PC-3 (cell line): Measurements from ENCODE around the gene HNRNPL. TPM values are rescaled to one million over a fixed set of nuclear protein-coding genes. Genes with fewer than 3 reads are reported as not detected.

Source experiments
- ATAC-seq: fragments of 200-7000 bp; cut with Tn5 transposase; 2 replicates; pipeline ENCODE4 v1.9.1; 2020; ENCODE audit warnings: mild to moderate bottlenecking, moderate library complexity
- BruUV-seq: library from RNA; stranded (reverse); fragments of 400-500 nt; replicated peaks from 2 replicates; lab custom pipeline; 2021; lab: Mats Ljungman, UMichigan
- CTCF ChIA-PET: fragments of 300-600 bp; sonication (Branson Sonifier 250); formaldehyde crosslinking; loops from one replicate; lab custom pipeline; 2022; ENCODE audit warnings: antibody characterized with exemption; lab: Charles Lee
- POLR2A ChIA-PET: fragments of 300-600 bp; sonication (Branson Sonifier 250); formaldehyde crosslinking; loops from one replicate; lab custom pipeline; 2022; ENCODE audit warnings: antibody characterized with exemption; ENCODE audit not compliant: unreplicated experiment; lab: Charles Lee
- DNase-seq: peaks from one replicate; pipeline ENCODE4 v3.0.0-alpha.2; 2015
- H2AFZ ChIP-seq: fragments of 300-600 bp; sonication (generic); 2 replicates; pipeline ENCODE4 v1.6.0; 2016; ENCODE audit warnings: antibody characterized with exemption, low read length
- H3F3A ChIP-seq: fragments of 300-600 bp; sonication (generic); one replicate; pipeline ENCODE4 v1.6.0; 2017; ENCODE audit warnings: antibody characterized with exemption, low read length, control low read depth, mild to moderate bottlenecking; ENCODE audit not compliant: unreplicated experiment
- H3K27ac ChIP-seq: fragments of 300-600 bp; sonication (generic); 2 replicates; pipeline ENCODE4 v1.5.1; 2016; ENCODE audit warnings: mild to moderate bottlenecking, low read length
- H3K27me3 ChIP-seq: fragments of 300-600 bp; sonication (generic); 2 replicates; pipeline ENCODE4 v1.6.1; 2016; ENCODE audit warnings: low read length, mixed read lengths
- H3K36me3 ChIP-seq: fragments of 300-600 bp; sonication (generic); 2 replicates; pipeline ENCODE4 v1.6.1; 2016; ENCODE audit warnings: low read depth, mixed run types, low read length, mixed read lengths
- H3K4me1 ChIP-seq: fragments of 300-600 bp; sonication (generic); 2 replicates; pipeline ENCODE4 v1.5.1; 2016; ENCODE audit warnings: low read length; ENCODE audit not compliant: insufficient read depth
- H3K4me2 ChIP-seq: fragments of 300-600 bp; sonication (generic); 2 replicates; pipeline ENCODE4 v1.6.0; 2016; ENCODE audit warnings: low read length
- H3K4me3 ChIP-seq: fragments of 300-600 bp; sonication (generic); 2 replicates; pipeline ENCODE4 v1.5.1; 2016; ENCODE audit warnings: mild to moderate bottlenecking, low read length, mixed read lengths
- H3K79me2 ChIP-seq: fragments of 300-600 bp; sonication (generic); 2 replicates; pipeline ENCODE4 v1.6.1; 2017; ENCODE audit warnings: low read length, mixed read lengths
- H3K9ac ChIP-seq: fragments of 300-600 bp; sonication (generic); 2 replicates; pipeline ENCODE4 v1.6.0; 2016; ENCODE audit warnings: mild to moderate bottlenecking, low read length
- H3K9me2 ChIP-seq: fragments of 300-600 bp; sonication (generic); replicated peaks from 2 replicates; pipeline ENCODE4 v1.6.1; 2016; ENCODE audit warnings: mixed run types, low read length, mixed read lengths
- H3K9me3 ChIP-seq: fragments of 300-600 bp; sonication (generic); 2 replicates; pipeline ENCODE4 v1.6.1; 2016; ENCODE audit warnings: low read length, mixed read lengths
- H4K20me1 ChIP-seq: fragments of 300-600 bp; sonication (generic); 2 replicates; pipeline ENCODE4 v1.6.1; 2016; ENCODE audit warnings: low read length, mixed read lengths
- CTCF ChIP-seq: fragments of 300-600 bp; sonication (generic); conservative IDR thresholded peaks from 2 replicates; pipeline ENCODE4 v1.5.1; 2017; ENCODE audit warnings: antibody characterized with exemption, low read depth, mild to moderate bottlenecking, low read length
- EZH2 ChIP-seq: fragments of 300-600 bp; sonication (generic); IDR thresholded peaks from one replicate; pipeline ENCODE4 v1.6.1; 2017; ENCODE audit warnings: antibody characterized with exemption, mild to moderate bottlenecking, low read length; ENCODE audit not compliant: unreplicated experiment
- EZH2phosphoT487 ChIP-seq: fragments of 300-600 bp; sonication (generic); IDR thresholded peaks from 2 replicates; pipeline ENCODE4 v1.6.1; 2018; ENCODE audit warnings: mild to moderate bottlenecking, antibody characterized with exemption, low read length, borderline replicate concordance
- intact Hi-C: fragments of 100-400 bp; cut with micrococcal nuclease; formaldehyde crosslinking; loops from 2 replicates; pipeline ENCODE4 v1.9.0; 2023
- total RNA-seq: library from RNA; depleted of rRNA; stranded (reverse); fragments of >200 nt; gene quantifications from 2 replicates; pipeline ENCODE4 v1.2.3, GENCODE V29; 2014

The HNRNPL gene
- total RNA-seq, 1 experiment from 2014 or later: 315 TPM

GRCh38 chr19:38834590-38834989 lies 15.2 kb downstream of the HNRNPL start:
- ATAC-seq (no peak), DNase-seq (no peak)
- Histone ChIP-seq H3K36me3 (peaks cover 27% of the 10 kb centered on the region), H3K4me2 (no peak overlapping the region), H3K27ac (peak overlapping the region; percentile 99), H3K4me3 (no peak overlapping the region), H3F3A (peaks cover 6% of the 10 kb centered on the region), H3K9me2 (no peaks in the 10 kb centered on the region), H3K27me3 (no peaks in the 10 kb centered on the region), H3K4me1 (peaks cover 75% of the 10 kb centered on the region), H3K9ac (no peak overlapping the region), H3K9me3 (no peaks in the 10 kb centered on the region), H3K79me2 (peaks cover 9% of the 10 kb centered on the region; the same call in 1 of the 2 replicates), H4K20me1 (no peaks in the 10 kb centered on the region), H2AFZ (no peak overlapping the region)
- TF ChIP-seq CTCF: no peak
- no peak for TF ChIP-seq EZH2phosphoT487
- ChIA-PET CTCF (no interaction called here), POLR2A (no interaction called here)
- no TSS peak for BruUV-seq
- intact Hi-C loops: loop anchor here (5.0 kb wide), 1 partner anchor 37 kb away; no protein-coding TSS in a partner anchor

GRCh38 chr19:38834104-38834490 lies 15.7 kb downstream of the HNRNPL start:
- intact Hi-C loops: loop anchor here (5.0 kb wide), 1 partner anchor 37 kb away; no protein-coding TSS in a partner anchor
- POLR2A ChIA-PET: no interaction called here
- Histone ChIP-seq H3K4me2 (no peak overlapping the region), H2AFZ (no peak overlapping the region), H3K9ac (no peak overlapping the region), H3K4me3 (no peak overlapping the region), H3K36me3 (peaks cover 22% of the 10 kb centered on the region), H3K9me2 (no peaks in the 10 kb centered on the region), H3K4me1 (peaks cover 70% of the 10 kb centered on the region), H3K9me3 (no peaks in the 10 kb centered on the region), H3K27ac (peak overlapping the region; percentile 99), H3K27me3 (no peaks in the 10 kb centered on the region), H4K20me1 (no peaks in the 10 kb centered on the region), H3F3A (peaks cover 4% of the 10 kb centered on the region), H3K79me2 (peaks cover 9% of the 10 kb centered on the region; the same call in 1 of the 2 replicates)
- CTCF ChIA-PET: no interaction called here
- DNase-seq (no peak), ATAC-seq (no peak)
- no TSS peak for BruUV-seq
- TF ChIP-seq CTCF: no peak
- TF ChIP-seq EZH2: no peak
- TF ChIP-seq EZH2phosphoT487: no peak

GRCh38 chr19:38833092-38833425 lies 16.7 kb downstream of the HNRNPL start:
- ATAC-seq (no peak), DNase-seq (no peak)
- Histone ChIP-seq H3K27ac (no peak overlapping the region), H3K4me1 (peaks cover 60% of the 10 kb centered on the region), H2AFZ (no peak overlapping the region), H3K9me2 (no peaks in the 10 kb centered on the region), H4K20me1 (no peaks in the 10 kb centered on the region), H3K27me3 (no peaks in the 10 kb centered on the region), H3K9me3 (no peaks in the 10 kb centered on the region), H3K79me2 (peaks cover 9% of the 10 kb centered on the region; the same call in 1 of the 2 replicates), H3K4me2 (no peak overlapping the region), H3K36me3 (peaks cover 18% of the 10 kb centered on the region), H3F3A (no peaks in the 10 kb centered on the region), H3K4me3 (no peak overlapping the region), H3K9ac (no peak overlapping the region)
- POLR2A ChIA-PET: interaction anchor here (0.6 kb wide), 1 partner anchor 16 kb away, joined by 10 read pairs; no protein-coding TSS in a partner anchor
- no TSS peak for BruUV-seq
- TF ChIP-seq CTCF (no peak), EZH2 (no peak), EZH2phosphoT487 (no peak)
- CTCF ChIA-PET: no interaction called here
- intact Hi-C loops: loop anchor here (5.0 kb wide), 1 partner anchor 36 kb away; no protein-coding TSS in a partner anchor
